ENCODE results near the gene IL34. TPM values are rescaled to one million over a fixed set of nuclear protein-coding genes. Genes with fewer than 3 reads are reported as not detected.
A peak's percentile ranks its signal among the peaks of the same experiment; 100 is the strongest.

The IL34 gene
- total and polyA plus RNA-seq, 2 of the 13 experiments (the other 11 are each of a cell fraction or from before 2014, with no cell fraction given): 1.2 to 1.3 TPM

DNA sequence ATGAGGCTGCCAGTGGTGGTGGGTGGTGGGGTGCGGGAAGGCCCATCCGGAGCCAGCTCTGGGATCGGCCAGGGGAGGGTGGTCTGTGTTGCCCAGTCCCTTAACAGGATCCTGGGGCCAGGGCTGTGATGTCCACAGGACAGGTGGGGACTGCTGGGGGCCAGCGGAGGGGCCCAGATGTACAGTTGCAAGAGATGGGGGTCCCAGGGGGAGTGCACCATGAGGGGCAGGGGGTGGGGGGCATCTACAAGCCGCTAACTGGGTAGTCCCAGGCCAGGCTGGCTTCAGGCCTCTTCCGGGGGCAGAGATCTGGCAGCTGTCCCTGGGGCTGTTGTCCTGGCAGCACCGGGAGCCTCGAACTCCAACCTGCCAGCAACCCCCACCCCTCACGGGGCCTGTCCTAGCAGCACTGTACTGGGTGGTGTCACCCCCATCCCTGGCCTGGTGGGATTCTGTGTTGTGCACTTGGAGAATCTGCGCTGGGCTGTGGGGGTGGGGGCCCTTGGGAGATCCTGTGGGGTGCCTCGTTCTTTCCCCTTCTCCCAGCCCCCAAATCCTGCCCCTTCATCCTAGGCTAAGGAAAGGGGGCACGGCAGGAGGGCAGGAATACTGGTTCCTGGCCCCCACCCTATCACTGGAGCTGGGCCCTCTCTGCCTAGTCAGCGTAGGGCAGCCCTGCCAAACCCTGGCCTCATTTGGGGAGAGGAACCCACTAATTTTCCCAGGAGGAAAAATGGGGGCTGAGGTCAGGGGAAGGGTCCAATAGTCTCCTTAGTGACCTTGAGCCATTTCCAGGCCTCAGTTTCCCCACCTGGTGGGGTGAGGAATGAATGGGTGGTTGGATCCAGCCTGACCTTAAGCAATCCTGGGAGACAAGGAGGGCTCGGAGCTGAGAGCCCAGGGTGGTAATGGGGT, 38.0 kb downstream of the IL34 start (continued):
- TF ChIP-seq, protein P1, sequence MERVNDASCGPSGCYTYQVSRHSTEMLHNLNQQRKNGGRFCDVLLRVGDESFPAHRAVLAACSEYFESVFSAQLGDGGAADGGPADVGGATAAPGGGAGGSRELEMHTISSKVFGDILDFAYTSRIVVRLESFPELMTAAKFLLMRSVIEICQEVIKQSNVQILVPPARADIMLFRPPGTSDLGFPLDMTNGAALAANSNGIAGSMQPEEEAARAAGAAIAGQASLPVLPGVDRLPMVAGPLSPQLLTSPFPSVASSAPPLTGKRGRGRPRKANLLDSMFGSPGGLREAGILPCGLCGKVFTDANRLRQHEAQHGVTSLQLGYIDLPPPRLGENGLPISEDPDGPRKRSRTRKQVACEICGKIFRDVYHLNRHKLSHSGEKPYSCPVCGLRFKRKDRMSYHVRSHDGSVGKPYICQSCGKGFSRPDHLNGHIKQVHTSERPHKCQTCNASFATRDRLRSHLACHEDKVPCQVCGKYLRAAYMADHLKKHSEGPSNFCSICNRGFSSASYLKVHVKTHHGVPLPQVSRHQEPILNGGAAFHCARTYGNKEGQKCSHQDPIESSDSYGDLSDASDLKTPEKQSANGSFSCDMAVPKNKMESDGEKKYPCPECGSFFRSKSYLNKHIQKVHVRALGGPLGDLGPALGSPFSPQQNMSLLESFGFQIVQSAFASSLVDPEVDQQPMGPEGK (CRISPR knock-in tag; IDR thresholded peaks at IDR 0.05): peak; percentile 62
- no peak for TF ChIP-seq HNF4G (IDR thresholded peaks at IDR 0.05; ENCODE audit: borderline replicate concordance, low read depth, low read length)
- no peak for TF ChIP-seq HNF4G (CRISPR knock-in tag; IDR thresholded peaks at IDR 0.05; ENCODE audit: borderline replicate concordance, low read depth)
- no peak for TF ChIP-seq ZNF570 (CRISPR knock-in tag; IDR thresholded peaks at IDR 0.05; ENCODE audit: borderline replicate concordance)
- TF ChIP-seq, protein P2, sequence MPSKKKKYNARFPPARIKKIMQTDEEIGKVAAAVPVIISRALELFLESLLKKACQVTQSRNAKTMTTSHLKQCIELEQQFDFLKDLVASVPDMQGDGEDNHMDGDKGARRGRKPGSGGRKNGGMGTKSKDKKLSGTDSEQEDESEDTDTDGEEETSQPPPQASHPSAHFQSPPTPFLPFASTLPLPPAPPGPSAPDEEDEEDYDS (CRISPR knock-in tag; IDR thresholded peaks at IDR 0.05): no peak
- peak; percentile 55; the same call in 1 of the 2 replicates for TF ChIP-seq SRY (CRISPR knock-in tag; IDR thresholded peaks at IDR 0.05)
- TF ChIP-seq ZNF468 (CRISPR knock-in tag; IDR thresholded peaks at IDR 0.05): no peak
- TF ChIP-seq REXO4 (CRISPR knock-in tag; IDR thresholded peaks at IDR 0.05; ENCODE audit: borderline replicate concordance): no peak
- TF ChIP-seq, protein P3, sequence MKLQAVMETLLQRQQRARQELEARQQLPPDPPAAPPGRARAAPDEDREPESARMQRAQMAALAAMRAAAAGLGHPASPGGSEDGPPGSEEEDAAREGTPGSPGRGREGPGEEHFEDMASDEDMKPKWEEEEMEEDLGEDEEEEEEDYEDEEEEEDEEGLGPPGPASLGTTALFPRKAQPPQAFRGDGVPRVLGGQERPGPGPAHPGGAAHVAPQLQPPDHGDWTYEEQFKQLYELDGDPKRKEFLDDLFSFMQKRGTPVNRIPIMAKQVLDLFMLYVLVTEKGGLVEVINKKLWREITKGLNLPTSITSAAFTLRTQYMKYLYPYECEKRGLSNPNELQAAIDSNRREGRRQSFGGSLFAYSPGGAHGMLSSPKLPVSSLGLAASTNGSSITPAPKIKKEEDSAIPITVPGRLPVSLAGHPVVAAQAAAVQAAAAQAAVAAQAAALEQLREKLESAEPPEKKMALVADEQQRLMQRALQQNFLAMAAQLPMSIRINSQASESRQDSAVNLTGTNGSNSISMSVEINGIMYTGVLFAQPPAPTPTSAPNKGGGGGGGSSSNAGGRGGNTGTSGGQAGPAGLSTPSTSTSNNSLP (IDR thresholded peaks at IDR 0.05; ENCODE audit: low read depth, low read length): no peak
- TF ChIP-seq, protein P4, sequence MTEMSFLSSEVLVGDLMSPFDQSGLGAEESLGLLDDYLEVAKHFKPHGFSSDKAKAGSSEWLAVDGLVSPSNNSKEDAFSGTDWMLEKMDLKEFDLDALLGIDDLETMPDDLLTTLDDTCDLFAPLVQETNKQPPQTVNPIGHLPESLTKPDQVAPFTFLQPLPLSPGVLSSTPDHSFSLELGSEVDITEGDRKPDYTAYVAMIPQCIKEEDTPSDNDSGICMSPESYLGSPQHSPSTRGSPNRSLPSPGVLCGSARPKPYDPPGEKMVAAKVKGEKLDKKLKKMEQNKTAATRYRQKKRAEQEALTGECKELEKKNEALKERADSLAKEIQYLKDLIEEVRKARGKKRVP (CRISPR knock-in tag; IDR thresholded peaks at IDR 0.05): no peak
- peak; percentile 81 for TF ChIP-seq RBM22 (optimal IDR thresholded peaks at IDR 0.05; ENCODE audit: low read length)
- TF ChIP-seq, protein P5, sequence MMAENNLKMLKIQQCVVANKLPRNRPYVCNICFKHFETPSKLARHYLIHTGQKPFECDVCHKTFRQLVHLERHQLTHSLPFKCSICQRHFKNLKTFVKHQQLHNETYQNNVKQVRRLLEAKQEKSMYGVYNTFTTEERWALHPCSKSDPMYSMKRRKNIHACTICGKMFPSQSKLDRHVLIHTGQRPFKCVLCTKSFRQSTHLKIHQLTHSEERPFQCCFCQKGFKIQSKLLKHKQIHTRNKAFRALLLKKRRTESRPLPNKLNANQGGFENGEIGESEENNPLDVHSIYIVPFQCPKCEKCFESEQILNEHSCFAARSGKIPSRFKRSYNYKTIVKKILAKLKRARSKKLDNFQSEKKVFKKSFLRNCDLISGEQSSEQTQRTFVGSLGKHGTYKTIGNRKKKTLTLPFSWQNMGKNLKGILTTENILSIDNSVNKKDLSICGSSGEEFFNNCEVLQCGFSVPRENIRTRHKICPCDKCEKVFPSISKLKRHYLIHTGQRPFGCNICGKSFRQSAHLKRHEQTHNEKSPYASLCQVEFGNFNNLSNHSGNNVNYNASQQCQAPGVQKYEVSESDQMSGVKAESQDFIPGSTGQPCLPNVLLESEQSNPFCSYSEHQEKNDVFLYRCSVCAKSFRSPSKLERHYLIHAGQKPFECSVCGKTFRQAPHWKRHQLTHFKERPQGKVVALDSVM (CRISPR knock-in tag; IDR thresholded peaks at IDR 0.05): no peak
- TF ChIP-seq CC2D1A (CRISPR knock-in tag; IDR thresholded peaks at IDR 0.05): no peak
- TF ChIP-seq AGO1 (IDR thresholded peaks at IDR 0.05; ENCODE audit: low read depth, low read length, poor library complexity, severe bottlenecking): no peak
- TF ChIP-seq ZNF253 (CRISPR knock-in tag; IDR thresholded peaks at IDR 0.05; ENCODE audit: borderline replicate concordance): 0 out of 2 replicates have a peak, but pooled peaks have one; percentile 26
- no peak for TF ChIP-seq MTA1 (CRISPR knock-in tag; IDR thresholded peaks at IDR 0.05; ENCODE audit: borderline replicate concordance)
- no peak for TF ChIP-seq ZBTB7B (CRISPR knock-in tag; IDR thresholded peaks at IDR 0.05)
- no peak; the same call in 1 of the 2 replicates for TF ChIP-seq POLR2G (IDR thresholded peaks at IDR 0.05; ENCODE audit: low read depth, low read length)
- TF ChIP-seq ZZZ3 (CRISPR knock-in tag; IDR thresholded peaks at IDR 0.05; ENCODE audit: borderline replicate concordance): no peak
- TF ChIP-seq ZNF792 (CRISPR knock-in tag; IDR thresholded peaks at IDR 0.05): no peak
- 0 out of 2 replicates have a peak, but pooled peaks have one; percentile 37 for TF ChIP-seq ZNF317 (CRISPR knock-in tag; IDR thresholded peaks at IDR 0.05)
